ENCODE results near the gene SDCCAG8.

Gene SDCCAG8

DNA sequence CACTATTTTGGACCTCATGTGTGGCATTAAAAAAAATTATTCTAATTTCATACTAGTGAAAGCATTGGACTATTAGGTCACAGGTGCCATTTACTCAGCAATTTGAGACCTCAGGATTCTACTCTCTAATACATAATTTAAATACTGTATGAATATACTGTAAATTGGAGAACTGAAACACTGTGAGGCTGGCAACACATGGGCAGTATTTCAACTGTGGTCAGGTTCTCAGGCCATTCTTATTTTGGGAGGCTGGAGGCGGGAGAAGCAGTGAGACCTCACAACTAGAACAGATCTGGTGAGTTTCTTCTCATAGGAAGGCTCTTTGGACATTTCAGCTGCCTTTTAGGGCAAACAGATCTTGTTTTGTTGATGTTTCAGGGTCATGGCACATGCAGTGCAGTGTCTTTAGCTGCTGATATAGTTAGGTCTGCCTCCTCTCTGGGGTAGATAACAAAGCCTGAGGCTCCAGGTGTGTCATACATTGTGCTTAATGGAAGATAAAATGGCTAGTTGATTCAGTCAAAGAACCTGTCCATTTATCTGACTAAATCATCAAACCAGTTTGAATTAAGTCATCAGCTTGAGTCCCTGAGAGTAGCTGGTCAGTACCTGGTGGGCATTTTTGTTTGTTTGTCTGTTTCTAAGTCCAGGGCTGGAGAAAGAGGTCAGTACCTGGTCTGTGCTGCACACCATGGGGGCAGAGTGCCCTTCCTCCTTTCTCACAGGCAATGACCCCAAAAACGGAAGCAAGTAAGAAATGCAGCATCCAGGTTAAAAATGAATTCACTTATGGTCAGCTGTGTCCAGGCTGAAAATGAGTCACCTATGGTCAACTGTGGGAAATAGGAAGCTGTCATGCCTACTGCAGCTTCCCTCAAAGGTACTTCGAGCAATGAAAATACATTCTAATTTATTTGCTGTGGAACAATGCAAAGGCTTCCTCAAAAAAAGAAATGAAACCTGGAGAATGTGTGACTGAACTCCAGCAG lies 216.2 kb downstream of the SDCCAG8 start:
- Mint-ChIP-seq H3K4me3 (no peak overlapping the region), H3K27me3 (ENCODE audit: low read depth, poor library complexity) (peaks cover 17% of the 10 kb centered on the region), H3K9me3 (no peaks in the 10 kb centered on the region), H3K4me1 (peaks cover 63% of the 10 kb centered on the region), H3K27ac (no peak overlapping the region), H3K36me3 (ENCODE audit: low read depth) (no peaks in the 10 kb centered on the region)
- TF ChIP-seq, protein P1, sequence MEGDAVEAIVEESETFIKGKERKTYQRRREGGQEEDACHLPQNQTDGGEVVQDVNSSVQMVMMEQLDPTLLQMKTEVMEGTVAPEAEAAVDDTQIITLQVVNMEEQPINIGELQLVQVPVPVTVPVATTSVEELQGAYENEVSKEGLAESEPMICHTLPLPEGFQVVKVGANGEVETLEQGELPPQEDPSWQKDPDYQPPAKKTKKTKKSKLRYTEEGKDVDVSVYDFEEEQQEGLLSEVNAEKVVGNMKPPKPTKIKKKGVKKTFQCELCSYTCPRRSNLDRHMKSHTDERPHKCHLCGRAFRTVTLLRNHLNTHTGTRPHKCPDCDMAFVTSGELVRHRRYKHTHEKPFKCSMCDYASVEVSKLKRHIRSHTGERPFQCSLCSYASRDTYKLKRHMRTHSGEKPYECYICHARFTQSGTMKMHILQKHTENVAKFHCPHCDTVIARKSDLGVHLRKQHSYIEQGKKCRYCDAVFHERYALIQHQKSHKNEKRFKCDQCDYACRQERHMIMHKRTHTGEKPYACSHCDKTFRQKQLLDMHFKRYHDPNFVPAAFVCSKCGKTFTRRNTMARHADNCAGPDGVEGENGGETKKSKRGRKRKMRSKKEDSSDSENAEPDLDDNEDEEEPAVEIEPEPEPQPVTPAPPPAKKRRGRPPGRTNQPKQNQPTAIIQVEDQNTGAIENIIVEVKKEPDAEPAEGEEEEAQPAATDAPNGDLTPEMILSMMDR (IDR thresholded peaks at IDR 0.05), result no peak
- DNase-seq, result no peak

DNA sequence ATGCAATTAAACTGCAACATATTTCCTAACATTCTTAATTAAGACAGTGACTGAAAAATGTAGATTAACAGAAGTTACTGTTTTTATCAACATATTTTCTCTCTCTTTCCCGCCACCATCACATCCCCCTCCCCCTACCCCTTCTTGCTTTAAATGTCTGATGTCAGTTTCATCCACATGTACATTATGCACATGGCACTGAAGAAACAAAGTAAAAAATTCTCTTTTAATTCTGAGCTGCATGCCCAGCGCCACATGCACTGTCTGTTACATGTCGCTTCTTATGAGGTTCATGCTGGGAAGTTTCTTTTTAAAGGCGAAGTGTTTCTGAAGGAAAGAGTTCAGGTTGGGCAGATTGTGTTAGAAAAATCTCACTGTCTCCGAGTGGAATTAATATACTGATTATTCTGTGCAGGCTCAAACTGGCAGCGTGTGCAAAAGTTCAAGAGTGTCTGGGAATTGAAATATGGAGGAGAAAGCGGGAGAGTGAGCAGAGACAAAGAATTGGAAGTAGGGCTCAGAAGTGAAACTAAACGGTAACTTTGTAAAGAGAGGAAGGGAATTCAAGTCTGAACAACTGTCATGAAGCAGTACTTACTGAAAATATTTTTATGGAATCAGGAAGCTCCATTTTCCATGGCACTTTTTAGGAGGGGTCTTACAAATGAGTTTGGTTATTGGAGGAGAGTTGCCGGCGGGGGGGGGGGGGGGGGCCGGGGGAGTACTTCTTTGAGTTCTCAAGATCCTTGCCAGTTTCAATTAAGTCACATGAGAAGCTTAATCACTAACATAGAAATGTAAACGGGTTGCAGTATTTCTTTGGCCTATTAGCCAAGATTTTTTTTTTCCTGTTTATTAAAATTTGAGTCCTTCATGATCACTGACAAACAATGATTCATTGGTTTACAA lies 217.6 kb downstream of the SDCCAG8 start:
- Mint-ChIP-seq H3K9me3 (no peaks in the 10 kb centered on the region), H3K27me3 (ENCODE audit: low read depth, poor library complexity) (peaks cover 17% of the 10 kb centered on the region), H3K36me3 (ENCODE audit: low read depth) (no peaks in the 10 kb centered on the region), H3K4me1 (peaks cover 63% of the 10 kb centered on the region), H3K4me3 (peak overlapping the region; percentile 45), H3K27ac (no peak overlapping the region)
- TF ChIP-seq, protein P1 (IDR thresholded peaks at IDR 0.05), result no peak
- no peak for DNase-seq

DNA sequence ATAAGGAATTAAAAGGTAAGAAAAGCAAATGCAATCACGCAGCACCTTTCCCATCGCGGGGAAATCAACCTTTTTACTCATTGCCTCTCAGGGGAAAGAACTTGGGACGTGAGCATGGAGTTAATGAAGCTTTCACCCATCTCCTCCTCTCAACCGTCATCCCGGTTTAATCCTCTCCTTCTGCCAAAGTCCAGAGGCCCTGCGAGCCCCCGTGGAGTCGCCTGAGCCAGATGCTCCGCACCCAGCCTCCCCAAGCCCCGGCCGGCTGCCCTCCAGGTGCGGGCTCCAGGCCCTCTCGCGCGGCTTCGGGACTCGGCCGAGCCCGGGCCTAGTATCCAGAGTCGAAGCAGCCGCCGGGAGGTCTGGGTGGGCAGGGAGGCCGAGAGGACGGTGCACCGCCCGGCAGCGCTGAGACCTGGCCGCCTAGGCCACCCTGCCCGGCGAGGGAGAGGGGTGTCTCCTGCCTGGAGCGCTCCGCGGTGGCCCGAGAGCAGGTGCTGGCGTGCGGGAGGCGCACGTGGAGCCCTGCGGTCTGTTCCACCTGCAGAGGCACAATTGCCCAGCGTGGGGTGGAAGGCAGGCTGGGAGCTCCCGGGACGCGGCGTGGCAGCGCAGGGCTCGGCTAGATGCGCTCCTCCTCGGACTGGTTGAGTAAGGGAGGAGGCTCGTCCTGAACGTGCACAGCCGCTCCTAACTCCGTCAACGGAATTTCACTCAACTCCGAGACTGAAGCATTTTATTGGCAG lies 218.5 kb downstream of the SDCCAG8 start:
- H3K4me1 Mint-ChIP-seq, result peaks cover 63% of the 10 kb centered on the region
- H3K36me3 Mint-ChIP-seq (ENCODE audit: low read depth), result no peaks in the 10 kb centered on the region
- TF ChIP-seq, protein P1 (IDR thresholded peaks at IDR 0.05), result no peak
- no peaks in the 10 kb centered on the region for H3K9me3 Mint-ChIP-seq
- peaks cover 17% of the 10 kb centered on the region for H3K27me3 Mint-ChIP-seq (ENCODE audit: low read depth, poor library complexity)
- H3K4me3 Mint-ChIP-seq, result no peak overlapping the region
- DNase-seq, result no peak
- no peak overlapping the region for H3K27ac Mint-ChIP-seq

DNA sequence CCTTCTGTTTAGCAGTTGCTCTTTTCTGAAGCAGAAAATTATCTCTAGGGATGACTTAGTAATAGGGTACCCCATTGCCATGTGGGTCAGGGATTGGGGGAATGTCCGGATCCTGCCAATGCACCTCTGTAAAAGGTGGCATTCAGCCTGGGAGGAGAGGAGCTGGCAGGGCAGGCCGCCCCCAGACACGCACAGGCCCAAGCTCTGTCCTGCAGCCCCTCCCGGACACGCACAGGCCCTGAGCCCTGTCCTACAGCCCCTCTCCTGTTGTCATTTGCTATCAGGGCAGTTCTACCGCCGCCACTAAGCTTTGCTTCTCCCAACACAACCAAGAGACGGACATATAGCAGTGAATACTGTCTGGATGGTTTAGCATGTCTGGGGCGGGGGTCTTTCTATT lies 219.1 kb downstream of the SDCCAG8 start:
- DNase-seq, result no peak
- H3K27ac Mint-ChIP-seq, result no peak overlapping the region
- TF ChIP-seq, protein P1 (IDR thresholded peaks at IDR 0.05), result no peak
- H3K36me3 Mint-ChIP-seq (ENCODE audit: low read depth), result peaks cover 3% of the 10 kb centered on the region
- H3K27me3 Mint-ChIP-seq (ENCODE audit: low read depth, poor library complexity), result peaks cover 17% of the 10 kb centered on the region
- H3K4me3 Mint-ChIP-seq, result no peak overlapping the region
- peaks cover 62% of the 10 kb centered on the region for H3K4me1 Mint-ChIP-seq
- H3K9me3 Mint-ChIP-seq, result peaks cover 2% of the 10 kb centered on the region

DNA sequence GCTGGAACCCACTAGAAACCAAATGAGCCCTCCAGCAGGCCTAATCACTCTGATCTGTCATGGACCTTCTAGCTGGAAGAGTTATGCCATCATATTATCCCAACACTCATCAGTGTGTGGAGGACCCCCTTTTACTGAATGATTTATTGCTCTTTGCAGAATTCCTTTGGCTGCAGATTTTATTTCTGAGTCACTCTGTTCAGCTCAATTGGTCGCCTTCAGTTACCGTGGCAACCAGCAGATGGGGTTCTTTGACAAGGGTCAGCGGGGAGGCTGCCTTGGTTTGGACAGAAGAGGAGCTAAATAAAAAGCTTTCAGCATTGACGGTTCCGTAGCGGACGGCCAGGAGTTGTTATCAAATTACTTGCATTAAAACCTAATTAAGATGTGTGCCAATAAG lies 220.1 kb downstream of the SDCCAG8 start:
- Mint-ChIP-seq H3K4me1 (peaks cover 51% of the 10 kb centered on the region), H3K27me3 (ENCODE audit: low read depth, poor library complexity) (peaks cover 19% of the 10 kb centered on the region), H3K27ac (no peak overlapping the region), H3K9me3 (peaks cover 4% of the 10 kb centered on the region), H3K4me3 (no peak overlapping the region), H3K36me3 (ENCODE audit: low read depth) (peaks cover 5% of the 10 kb centered on the region)
- TF ChIP-seq, protein P1 (IDR thresholded peaks at IDR 0.05), result peak; percentile 30
- peak; percentile 62 for DNase-seq
